ENCODE results near the gene FAM171A1.
"Not testable (repeated sequence)": the region's sequence is repeated elsewhere in the genome, so short reads cannot be mapped to it uniquely, and the experiment has no call there.

Gene FAM171A1

DNA sequence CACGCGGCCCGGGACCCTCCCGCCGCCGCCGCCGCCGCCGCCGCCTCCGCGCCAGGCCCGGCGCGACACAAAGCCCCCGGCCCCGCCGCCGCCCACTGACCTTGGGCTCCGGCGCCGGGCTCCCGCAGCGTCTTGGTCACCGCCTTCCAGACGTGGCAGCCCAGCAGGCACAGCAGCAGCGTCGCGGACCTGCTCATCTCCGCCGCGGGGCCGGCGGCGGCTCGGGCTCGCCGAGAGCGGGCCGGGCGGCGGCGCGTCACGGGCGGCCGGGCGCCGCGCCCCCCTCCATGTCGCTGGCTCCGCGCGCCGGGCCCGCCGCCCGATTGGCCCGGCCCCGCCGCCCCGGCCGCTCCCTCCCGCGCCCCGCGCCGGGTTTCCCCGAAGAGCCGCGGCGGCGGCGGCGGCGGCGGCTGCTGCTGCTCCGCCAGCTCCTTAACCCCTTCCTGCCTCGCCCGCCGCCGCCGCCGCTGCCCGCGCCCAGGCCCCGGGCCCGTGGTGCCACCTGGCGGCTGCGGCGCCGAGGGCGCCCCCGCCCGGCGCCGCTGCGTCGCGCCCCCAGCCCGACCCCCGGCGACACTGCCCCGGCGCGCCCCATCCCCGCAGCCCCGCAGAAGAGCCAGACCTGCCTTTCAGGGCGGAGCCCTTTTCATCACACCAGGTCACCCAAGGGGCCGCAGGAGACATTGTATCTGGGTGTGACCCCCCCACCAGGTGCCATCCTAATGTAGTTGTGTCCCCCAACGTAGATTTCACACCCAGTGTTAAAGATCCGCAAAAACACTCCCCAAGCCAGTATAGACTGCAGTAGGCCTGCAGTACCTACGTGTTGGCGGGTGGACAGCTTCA, at the start of gene FAM171A1:
Gene FAM171A1, minus strand, starts transcription at position 434 of the 846 bp plus-strand sequence. Its CDS starts 237 bp downstream, at position 197.
- DNase-seq, result peak; percentile 71

DNA sequence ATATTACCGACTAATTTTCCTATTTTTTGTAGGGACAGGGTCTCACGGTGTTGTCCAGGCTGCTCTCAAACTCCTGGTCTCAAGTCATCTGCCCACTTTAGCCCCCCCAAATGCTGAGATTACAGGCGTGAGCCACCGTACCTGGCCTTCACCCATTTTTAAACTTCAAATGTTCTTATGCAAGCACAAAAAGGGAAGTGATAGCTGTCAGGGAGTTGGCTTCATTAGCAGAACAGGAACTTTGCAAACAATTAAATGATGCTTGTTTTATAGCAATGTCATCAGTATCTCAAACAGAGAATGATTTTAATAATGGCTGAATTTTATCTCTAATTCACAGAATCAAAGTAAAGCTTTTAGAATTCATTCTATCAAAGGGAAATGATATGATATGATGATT, 49.8 kb upstream of the FAM171A1 start:
- no peak for DNase-seq

DNA sequence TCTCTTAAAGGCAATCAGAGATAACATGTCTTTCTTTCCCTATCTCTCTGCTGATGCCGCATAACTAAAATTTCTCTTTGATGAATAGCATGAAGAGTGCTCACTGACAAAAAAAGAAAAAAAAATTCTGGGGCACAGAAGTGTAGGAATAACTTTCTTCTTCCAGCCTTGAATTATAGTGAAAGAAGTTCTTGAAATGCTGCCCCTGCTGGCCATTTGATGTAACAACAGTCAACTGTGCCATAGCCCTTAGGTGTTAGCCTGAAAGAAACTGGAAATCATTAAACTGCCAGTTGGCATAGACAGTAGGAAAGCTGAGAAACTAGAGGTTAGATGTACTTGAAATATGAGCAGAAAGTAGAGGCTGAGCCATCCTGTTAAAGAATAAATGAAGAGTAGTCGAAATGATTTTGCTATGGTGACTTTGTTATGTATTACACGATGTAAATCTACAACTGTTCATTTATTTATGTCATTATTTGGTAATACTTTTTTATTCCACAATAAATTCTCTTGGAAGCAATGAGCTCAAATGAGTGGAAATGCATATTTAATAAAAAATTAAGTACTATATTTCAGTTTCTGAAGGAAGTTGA, 48.3 kb upstream of the FAM171A1 start:
- DNase-seq, result peak; percentile 44

- no peak for DNase-seq
Observed at GRCh38 chr10:15416034-15416433, 44.9 kb upstream of the FAM171A1 start.

DNA sequence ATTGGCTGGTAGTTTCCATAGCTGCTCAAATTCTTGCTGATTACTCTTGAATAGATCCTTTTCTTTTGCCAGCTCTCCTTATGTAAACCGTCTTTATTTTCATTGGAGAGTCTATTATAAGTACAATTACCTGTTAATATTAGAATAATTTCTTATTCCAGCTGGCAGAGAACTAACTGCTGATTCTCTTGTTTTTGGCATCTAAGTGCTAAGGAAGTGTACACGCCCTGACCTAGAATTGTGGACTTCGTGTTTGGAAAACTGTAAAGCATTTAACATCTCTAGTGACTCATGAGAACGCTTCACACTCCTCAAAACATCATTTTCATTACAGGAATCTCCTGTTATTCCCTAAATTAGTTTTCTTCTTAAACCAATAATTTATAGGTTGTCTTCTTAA, 39.9 kb upstream of the FAM171A1 start:
- DNase-seq, result no peak

DNA sequence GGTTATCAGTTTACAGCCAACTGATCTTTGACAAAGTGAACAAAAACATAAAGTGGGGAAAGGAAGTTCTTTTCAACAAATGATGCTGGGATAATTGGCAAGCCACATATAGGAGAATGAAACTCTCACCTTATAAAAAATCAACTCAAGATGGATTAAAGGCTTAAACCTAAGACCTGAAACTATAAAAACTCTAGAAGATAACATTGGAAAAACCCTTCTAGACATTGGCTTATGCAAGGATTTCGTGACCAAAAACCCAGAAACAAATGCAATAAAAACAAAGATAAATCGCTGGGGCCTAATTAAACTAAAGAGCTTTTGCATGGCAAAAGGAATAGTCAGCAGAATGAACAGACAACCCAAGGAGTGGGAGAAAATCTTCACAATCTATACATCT, 38.3 kb upstream of the FAM171A1 start:
- not testable (repeated sequence) for DNase-seq

- no peak for DNase-seq
Observed at GRCh38 chr10:15408557-15408956, 37.5 kb upstream of the FAM171A1 start.

DNA sequence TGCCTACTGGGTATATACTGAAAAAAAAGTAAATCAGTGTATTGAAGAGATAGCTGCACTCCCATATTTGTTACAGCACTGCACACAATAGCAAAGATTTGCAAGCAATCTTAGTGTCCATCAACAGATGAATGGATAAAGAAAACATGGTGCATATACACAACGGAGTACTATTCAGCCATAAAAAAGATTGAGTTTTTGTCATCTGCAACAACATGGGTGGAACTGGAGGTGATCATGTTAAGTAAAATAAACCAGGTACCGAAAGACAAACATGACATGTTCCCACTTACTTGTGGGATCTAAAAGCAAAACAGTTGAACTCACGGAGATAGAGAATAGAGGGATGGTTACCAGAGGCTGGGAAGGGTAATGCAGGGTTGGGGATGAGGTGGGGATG, 34.2 kb upstream of the FAM171A1 start:
- no peak for DNase-seq

- no peak for DNase-seq
Observed at GRCh38 chr10:15401382-15401781, 30.3 kb upstream of the FAM171A1 start.

GRCh38 chr10:15400461-15400860, 29.4 kb upstream of the FAM171A1 start:
- DNase-seq, result not testable (repeated sequence)

- DNase-seq, result no peak
Observed at GRCh38 chr10:15399060-15399661, 28.1 kb upstream of the FAM171A1 start.

- DNase-seq, result no peak
Observed at GRCh38 chr10:15395935-15396334, 24.8 kb upstream of the FAM171A1 start.

DNA sequence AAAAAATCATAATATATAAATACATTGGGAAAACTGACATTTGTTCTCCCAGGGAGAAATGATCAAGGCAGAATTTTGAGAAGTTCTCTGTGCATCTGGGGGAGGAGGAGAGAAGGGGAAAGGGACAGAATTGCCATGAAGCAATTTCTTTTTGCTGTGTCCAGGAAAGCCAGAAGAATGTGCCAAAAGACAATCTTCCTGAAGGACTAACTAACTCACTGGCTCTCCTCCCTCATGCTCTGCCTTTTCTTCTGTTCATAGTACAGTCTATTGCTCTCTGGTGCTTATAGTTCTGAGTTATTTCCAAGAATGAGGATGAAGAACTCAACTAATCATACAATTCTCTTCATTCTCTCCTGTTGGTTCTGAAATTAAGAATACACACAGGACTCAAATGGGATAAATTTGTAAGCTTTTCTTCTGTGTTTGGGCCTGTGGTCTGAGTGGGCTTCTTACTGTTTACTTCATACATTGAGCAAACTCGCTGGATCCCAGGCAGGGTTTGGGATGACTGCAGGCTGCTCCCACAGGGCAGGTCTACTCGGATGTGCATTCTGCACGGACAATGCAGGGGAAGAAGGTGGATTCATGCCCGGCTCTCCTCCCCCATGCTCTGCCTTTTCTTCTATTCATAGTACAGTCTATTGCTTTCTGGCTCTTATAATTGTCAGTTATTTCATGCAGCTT, 22.2 kb upstream of the FAM171A1 start:
- no peak for DNase-seq

DNA sequence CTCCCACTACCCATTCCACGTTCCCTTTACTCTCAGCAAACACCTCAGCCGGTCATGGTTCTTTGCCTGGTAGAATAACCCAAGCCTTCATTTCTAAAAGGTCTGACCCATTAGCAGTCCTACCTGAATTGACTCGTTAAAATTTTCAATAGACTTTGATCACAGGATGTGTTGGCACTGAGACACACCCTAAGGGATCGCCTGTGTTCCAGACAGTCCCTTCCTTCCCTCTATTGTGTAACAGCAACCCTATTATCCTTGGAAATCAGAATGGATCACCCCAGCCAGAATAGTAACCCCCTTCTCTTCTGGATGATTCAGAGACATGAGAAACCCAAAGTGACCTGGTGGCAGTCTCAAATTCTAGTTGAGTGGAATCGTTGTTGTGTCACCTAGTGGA, 20.4 kb upstream of the FAM171A1 start:
- no peak for DNase-seq

GRCh38 chr10:15388172-15388571, 17.1 kb upstream of the FAM171A1 start:
- not testable (repeated sequence) for DNase-seq

DNA sequence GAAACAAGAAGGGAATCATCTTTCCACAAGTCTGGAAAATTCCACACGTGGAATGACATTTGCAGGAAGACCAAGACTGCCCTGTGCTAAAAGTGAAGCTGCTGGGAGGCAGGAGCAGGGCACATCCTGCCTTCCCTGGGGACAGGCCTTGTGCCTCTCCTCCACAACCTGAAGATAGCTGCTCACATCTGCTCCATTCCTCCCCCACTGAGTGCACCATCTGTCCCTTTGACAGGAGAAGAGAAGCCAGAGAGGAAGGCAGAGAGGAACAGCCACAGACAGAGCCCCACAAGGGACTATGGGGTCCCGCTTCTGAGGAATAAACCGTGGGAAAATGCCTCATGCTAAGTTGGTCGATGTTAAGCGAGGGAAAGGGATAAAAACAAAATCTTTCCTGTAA, 15.9 kb upstream of the FAM171A1 start:
- DNase-seq, result no peak

- no peak for DNase-seq
Observed at GRCh38 chr10:15385552-15386455, 14.7 kb upstream of the FAM171A1 start.

DNA sequence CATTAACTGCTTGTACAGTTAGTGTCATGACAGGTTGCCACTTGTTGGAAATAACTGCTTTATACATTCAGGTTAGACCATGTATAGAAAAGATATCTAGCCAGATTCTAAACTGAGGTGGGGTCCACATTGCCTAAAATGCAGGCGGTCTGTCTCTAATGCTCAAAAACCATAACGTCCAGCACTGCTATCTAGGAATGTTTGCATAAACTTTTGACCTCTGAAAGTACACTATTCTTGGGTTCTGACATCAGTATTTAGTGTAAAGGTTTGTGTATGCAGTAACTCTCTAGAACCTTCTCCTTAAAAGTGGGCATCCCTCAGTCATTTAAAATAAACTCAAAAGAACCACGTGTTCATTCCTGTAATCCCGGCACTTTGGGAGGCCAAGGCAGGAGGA, 10.3 kb upstream of the FAM171A1 start:
- no peak for DNase-seq

DNA sequence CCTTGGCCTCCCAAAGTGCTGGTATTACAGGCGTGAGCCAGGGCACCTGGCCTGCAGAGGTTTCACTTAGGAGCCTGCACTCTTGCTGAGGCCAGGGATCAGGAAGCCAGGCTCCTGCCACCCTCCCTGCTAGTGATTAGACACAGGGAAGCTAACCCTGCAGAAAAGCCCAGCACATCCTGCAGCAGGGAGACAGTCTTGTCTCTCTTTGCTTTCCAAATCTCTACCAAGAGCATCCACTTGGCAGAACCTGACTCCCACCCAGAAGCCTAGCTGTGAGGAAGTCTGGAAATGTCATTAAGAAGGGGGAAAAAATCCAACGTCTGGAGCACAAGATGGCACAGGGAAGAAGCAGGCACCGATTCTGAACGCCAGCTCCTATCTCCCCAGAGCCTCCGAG, 8.0 kb upstream of the FAM171A1 start:
- no peak for DNase-seq

DNA sequence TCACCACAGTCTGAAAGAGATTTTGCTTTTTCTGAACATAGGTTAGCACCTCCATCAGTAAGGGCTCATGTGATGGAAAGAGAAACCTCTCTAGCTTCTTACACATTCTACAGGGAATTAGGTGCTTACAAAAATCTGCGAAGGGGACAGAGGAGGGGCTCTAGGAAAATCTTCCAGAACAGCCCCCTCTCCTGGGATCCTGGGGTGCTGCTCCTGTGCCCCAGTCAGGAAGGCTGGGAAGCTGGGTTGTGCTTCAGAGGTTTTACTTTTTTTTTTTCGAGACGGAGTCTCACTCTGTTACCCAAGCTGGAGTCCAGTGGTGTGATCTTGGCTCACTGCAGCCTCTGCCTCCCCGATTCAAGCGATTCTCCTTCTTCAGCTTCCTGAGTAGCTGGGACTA, 7.5 kb upstream of the FAM171A1 start:
- DNase-seq, result no peak

GRCh38 chr10:15374566-15374965, 3.5 kb upstream of the FAM171A1 start:
- DNase-seq, result no peak

- no peak for DNase-seq
Observed at GRCh38 chr10:15374156-15374555, 3.1 kb upstream of the FAM171A1 start.
